ENCODE results near the gene CAMKMT.

- TF ChIP-seq EP300 (IDR thresholded peaks at IDR 0.05) (no peak), CTCF (IDR thresholded peaks at IDR 0.05) (no peak)
These were observed 33.0 kb upstream of the CAMKMT start for GRCh38 chr2:44328750-44329149.
